Lower lobe of right lung (tissue), 2 donors: ENCODE results near the gene C14orf93. TPM values are rescaled to one million over a fixed set of nuclear protein-coding genes. Genes with fewer than 3 reads are reported as not detected.

Experiments
- ATAC-seq, 2 donors: fragments of 200-7000 bp; cut with Tn5 transposase; one replicate each; pipeline ENCODE4 v1.9.1; 2020 to 2022; ENCODE audit warnings: mild to moderate bottlenecking in 2 of 2, moderate library complexity in 2 of 2
- DNase-seq: peaks from one replicate; pipeline ENCODE4 v3.0.0-alpha.2; 2020
- H3K27ac ChIP-seq: fragments of 200-600 bp; one replicate; pipeline ENCODE4 v1.8.0; 2022
- H3K27me3 ChIP-seq: fragments of 200-600 bp; one replicate; pipeline ENCODE4 v1.8.0; 2022; ENCODE audit warnings: low read depth
- H3K36me3 ChIP-seq: fragments of 200-600 bp; one replicate; pipeline ENCODE4 v1.8.0; 2022; ENCODE audit warnings: mild to moderate bottlenecking
- H3K4me1 ChIP-seq: fragments of 200-600 bp; one replicate; pipeline ENCODE4 v1.8.0; 2022
- H3K4me3 ChIP-seq: fragments of 200-600 bp; one replicate; pipeline ENCODE4 v1.8.0; 2022; ENCODE audit warnings: mild to moderate bottlenecking
- H3K9me3 ChIP-seq: fragments of 200-600 bp; one replicate; pipeline ENCODE4 v1.8.0; 2022
- intact Hi-C: fragments of 100-400 bp; cut with DNase I; formaldehyde crosslinking; loops from one replicate; pipeline ENCODE4 v1.11.0; 2022
- total RNA-seq: library from RNA; stranded (reverse); fragmentation: NEBNext Ultra II Directional; extraction: Animal tissue kit (Norgen Biotek cat#: 25700); gene quantifications from one replicate; pipeline ENCODE4 v1.2.1, GENCODE V29; 2021
- TF ChIP-seq, protein P1 (sequence below): fragments of 200-600 bp; IDR thresholded peaks from one replicate; pipeline ENCODE4 v1.8.0; 2022; ENCODE audit warnings: antibody characterized with exemption, mild to moderate bottlenecking
- donor health status: DM: no; HTN: yes; CAD: no; lungs with severe emphysema.

C14orf93 gene
- total RNA-seq, 1 donor from 2014 or later, result 9.8 TPM

DNA sequence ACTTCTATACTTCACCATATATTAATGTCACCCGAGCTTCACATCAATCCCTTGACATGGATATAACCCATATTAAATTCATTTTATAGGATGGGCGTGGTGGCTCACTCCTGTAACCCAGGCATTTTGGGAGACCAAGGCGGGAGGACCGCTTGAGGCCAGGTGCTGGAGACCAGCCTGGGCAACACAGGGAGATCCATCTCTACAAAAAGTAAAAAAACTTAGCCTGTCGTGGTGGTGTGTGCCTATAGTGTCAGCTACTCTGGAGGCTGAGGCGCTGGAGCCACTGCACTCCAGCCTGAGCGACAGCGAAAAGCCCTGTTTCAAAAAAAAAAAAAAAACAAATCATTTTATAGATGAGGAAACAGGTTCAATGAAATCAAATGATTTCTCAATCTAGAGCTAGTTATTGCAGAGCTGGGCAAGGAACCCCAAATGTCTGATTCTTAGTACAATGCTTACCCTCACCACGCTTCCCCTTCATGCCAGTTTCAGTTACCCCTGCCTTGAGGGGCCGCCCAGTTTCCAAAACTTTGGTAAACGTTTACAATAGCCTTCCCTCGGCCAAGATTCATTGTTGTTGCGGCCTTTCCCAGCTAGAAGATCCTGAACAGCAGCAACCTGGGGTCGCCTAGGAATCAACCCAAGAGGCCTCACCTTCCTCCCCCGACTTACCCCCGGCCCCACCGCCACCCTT lies 24.0 kb upstream of the C14orf93 start:
- no peak for DNase-seq
- H3K27ac ChIP-seq, result peak overlapping the region; percentile 94
- TF ChIP-seq, protein P1, sequence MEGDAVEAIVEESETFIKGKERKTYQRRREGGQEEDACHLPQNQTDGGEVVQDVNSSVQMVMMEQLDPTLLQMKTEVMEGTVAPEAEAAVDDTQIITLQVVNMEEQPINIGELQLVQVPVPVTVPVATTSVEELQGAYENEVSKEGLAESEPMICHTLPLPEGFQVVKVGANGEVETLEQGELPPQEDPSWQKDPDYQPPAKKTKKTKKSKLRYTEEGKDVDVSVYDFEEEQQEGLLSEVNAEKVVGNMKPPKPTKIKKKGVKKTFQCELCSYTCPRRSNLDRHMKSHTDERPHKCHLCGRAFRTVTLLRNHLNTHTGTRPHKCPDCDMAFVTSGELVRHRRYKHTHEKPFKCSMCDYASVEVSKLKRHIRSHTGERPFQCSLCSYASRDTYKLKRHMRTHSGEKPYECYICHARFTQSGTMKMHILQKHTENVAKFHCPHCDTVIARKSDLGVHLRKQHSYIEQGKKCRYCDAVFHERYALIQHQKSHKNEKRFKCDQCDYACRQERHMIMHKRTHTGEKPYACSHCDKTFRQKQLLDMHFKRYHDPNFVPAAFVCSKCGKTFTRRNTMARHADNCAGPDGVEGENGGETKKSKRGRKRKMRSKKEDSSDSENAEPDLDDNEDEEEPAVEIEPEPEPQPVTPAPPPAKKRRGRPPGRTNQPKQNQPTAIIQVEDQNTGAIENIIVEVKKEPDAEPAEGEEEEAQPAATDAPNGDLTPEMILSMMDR, result no peak
- no peaks in the 10 kb centered on the region for H3K9me3 ChIP-seq
- ATAC-seq, result peak in 1 of 2 donors; percentile 1
- H3K36me3 ChIP-seq, result peaks cover 44% of the 10 kb centered on the region
- no peaks in the 10 kb centered on the region for H3K27me3 ChIP-seq
- H3K4me3 ChIP-seq, result peak overlapping the region; percentile 89
- intact Hi-C loops, result no loop called here
- H3K4me1 ChIP-seq, result peaks cover 20% of the 10 kb centered on the region

- H3K9me3 ChIP-seq, result no peaks in the 10 kb centered on the region
- DNase-seq, result no peak
- H3K27me3 ChIP-seq, result no peaks in the 10 kb centered on the region
- peaks cover 23% of the 10 kb centered on the region for H3K4me1 ChIP-seq
- intact Hi-C loops, result no loop called here
- H3K36me3 ChIP-seq, result peaks cover 50% of the 10 kb centered on the region
- peak overlapping the region; percentile 89 for H3K4me3 ChIP-seq
- ATAC-seq, result no peak
- TF ChIP-seq, protein P1, result no peak
- H3K27ac ChIP-seq, result no peak overlapping the region
These were observed 23.3 kb upstream of the C14orf93 start for GRCh38 chr14:23033251-23033727.

DNA sequence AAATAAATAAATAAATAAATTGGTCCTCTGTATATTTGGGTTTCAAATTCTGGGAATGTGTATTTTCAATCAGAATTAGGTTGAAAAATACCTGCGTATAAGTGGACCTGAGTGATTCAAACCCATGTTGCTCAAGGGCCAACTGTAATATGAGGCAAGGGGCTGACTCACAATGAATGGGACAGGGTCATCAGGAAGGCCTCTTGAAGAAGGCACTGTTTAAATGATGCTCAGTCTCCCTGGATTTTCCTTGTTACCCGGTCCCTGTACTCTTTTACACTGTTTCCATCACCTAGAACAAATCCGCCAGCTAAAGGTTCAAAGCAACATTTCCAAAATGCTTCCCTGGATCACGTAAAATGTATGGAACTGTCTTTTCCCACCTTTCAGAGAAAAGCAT lies 21.0 kb upstream of the C14orf93 start:
- DNase-seq (no peak), ATAC-seq (no peak)
- TF ChIP-seq, protein P1, result no peak
- Histone ChIP-seq H3K27me3 (no peaks in the 10 kb centered on the region), H3K36me3 (peaks cover 72% of the 10 kb centered on the region), H3K4me1 (peaks cover 23% of the 10 kb centered on the region), H3K27ac (no peak overlapping the region), H3K4me3 (no peak overlapping the region), H3K9me3 (no peaks in the 10 kb centered on the region)
- intact Hi-C loops, result no loop called here

DNA sequence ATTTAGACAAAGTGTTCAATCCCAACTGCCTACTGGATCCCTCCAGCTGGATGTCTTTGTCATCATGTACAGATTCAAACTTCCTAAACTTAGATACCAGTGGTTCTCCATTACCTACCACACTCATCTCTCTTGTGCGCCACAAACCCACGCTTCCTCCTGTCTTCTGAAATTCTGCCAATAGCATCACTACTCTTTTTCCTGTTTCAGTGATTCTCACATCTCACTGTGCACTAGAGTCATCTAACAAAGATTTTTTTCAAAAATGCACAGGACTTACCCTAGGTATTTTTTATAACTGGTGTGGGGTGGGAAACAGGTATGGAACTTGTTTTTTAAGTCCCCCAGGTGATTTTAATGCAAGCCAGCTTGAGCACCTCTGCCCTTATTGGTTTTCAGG lies 18.9 kb upstream of the C14orf93 start:
- H3K9me3 ChIP-seq, result no peaks in the 10 kb centered on the region
- no peaks in the 10 kb centered on the region for H3K27me3 ChIP-seq
- no peak for DNase-seq
- H3K4me3 ChIP-seq, result no peak overlapping the region
- H3K36me3 ChIP-seq, result peaks cover 89% of the 10 kb centered on the region
- H3K4me1 ChIP-seq, result peaks cover 12% of the 10 kb centered on the region
- TF ChIP-seq, protein P1, result no peak
- no peak overlapping the region for H3K27ac ChIP-seq
- intact Hi-C loops, result no loop called here
- no peak for ATAC-seq

DNA sequence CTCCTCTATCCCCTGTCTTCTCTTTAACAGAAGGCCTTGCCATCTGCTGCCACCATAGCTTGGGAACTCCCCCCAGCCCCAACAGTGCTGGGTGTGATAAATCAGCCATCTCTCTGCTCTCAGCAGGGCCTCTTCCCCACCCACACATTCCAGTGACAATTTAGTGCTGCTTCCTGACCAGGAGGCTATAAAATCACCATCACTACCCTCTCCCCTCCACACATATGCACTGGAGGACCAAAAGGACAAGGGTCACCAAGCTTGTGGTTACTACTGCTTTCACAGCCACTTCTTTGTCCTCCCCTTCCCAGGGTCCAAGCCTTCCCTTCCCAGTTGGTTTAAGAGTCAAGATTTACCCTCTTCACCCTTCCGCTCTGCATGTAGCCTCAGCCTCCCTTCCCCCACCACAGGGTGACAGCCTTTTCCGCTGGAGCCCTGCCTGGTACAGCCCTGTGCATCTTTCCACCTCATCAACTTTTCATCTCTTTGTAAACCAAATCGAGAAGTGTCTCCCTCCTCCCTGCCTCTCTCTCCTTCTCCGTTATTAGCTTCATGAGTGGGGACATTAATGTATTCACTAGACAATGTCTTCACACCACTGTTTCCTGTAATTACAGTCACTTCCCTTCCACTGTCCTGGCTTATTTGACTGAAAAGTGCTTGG lies 15.3 kb upstream of the C14orf93 start:
- ATAC-seq (no peak), DNase-seq (no peak)
- no peaks in the 10 kb centered on the region for H3K9me3 ChIP-seq
- no peak overlapping the region for H3K27ac ChIP-seq
- TF ChIP-seq, protein P1, result no peak
- H3K4me1 ChIP-seq, result peaks cover 3% of the 10 kb centered on the region
- H3K36me3 ChIP-seq, result peaks cover 58% of the 10 kb centered on the region
- no peak overlapping the region for H3K4me3 ChIP-seq
- H3K27me3 ChIP-seq, result no peaks in the 10 kb centered on the region
- intact Hi-C loops, result no loop called here
